Right renal cortex interstitium (tissue), 3 donors: ENCODE results near the gene FARP2. TPM values are rescaled to one million over a fixed set of nuclear protein-coding genes. Genes with fewer than 3 reads are reported as not detected.
"Not testable (repeated sequence)": the region's sequence is repeated elsewhere in the genome, so short reads cannot be mapped to it uniquely, and the experiment has no call there.

Experiments
- DNase-seq, 3 donors: peaks; one replicate each; pipeline ENCODE4 v3.0.0-alpha.2; 2013; ENCODE audit warnings: low read depth in 3 of 3, low spot score in 2 of 3
- polyA plus RNA-seq, 3 donors: library from polyadenylated mRNA; unstranded; fragments of 120-200 nt; gene quantifications; one replicate each; pipeline ENCODE4 v1.2.1, GENCODE V29; 2013; ENCODE audit not compliant: insufficient read length in 3 of 3

The FARP2 gene
- polyA plus RNA-seq, 3 donors, result 47.9 to 63.7 (median 54.9) TPM

DNA sequence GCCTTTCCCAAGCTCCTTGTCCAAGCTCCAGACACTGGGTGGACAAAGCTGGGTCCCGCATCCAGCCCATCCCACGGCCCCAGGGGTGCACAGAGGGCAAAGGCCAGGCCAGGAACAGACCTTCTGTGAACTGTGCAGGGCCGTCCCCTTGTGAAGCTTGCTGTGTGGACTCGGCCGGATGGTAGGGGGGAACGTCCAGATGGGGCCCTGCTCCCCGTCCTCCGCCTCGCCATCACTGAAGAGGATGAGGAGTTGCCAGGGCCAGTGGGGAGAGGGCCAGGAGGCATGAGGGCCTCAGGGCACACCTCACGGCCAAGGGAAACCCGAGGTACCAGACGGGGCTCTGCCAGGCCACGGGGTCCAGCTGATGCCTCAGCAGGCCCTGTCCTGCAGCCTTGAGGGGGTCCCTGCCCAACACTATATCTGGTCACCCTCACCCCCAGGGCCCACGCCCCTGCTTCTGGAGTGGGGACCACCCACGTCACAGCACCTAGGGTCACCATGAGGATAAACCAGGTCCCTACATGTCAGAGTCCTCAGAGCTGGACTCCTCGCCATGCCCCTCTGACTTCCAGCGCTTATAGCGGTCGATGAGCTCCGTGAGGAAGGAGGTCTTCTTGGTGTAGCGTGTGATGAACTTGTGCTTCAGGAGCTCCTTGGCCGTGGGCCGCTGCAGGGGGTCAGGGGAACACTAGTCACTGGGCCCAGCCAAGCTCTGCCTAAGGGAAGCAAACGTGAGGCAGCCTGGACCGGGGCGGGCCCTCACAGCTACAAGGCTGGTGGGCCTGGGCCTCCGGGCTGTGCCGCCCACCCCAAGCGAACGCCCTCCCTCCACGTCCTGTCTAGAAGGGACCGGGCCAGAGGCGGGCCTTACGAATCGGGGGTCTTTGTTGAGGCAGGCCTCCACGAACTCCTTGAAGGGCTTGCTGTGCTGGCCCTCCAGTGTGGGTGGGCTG is 142.3 kb downstream of the FARP2 start:
- no peak for DNase-seq

DNA sequence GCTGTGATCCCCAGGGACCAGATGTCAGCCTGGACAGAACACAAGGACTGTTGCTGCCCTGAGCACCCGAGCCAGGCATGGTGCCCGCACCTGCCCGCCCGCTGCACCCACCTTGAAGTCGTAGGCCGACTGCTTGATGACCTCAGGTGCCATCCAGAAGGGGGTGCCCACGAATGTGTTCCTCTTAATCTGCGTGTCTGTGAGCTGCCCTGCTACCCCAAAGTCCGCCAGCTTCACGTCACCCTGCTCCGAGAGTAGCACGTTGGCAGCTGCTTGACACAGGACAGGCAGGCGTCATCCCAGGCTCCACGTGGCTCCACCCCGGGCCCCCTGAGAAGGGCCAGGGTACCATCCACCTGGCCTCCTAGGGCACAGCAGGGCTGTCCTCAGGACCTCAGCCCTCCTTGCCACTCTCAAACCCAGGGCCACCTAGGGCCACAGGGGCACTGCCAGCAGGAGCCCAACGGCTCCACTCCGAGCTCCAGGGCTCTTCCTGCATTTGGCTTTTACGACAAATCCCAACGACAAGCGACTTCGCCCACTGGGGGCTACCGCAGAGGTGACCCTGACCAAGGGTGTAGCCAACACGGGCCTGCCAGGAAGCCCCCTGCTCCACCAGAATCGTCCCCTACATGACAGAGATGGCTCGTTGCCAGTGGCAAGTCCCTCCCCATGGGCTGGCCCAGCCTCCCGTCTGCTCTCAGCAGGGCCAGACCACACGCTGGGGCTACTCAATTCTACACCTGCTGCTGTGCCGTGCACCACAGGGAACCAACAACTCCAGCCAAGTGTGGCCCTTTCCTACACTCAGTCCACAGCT is 143.3 kb downstream of the FARP2 start:
- no peak for DNase-seq

DNA sequence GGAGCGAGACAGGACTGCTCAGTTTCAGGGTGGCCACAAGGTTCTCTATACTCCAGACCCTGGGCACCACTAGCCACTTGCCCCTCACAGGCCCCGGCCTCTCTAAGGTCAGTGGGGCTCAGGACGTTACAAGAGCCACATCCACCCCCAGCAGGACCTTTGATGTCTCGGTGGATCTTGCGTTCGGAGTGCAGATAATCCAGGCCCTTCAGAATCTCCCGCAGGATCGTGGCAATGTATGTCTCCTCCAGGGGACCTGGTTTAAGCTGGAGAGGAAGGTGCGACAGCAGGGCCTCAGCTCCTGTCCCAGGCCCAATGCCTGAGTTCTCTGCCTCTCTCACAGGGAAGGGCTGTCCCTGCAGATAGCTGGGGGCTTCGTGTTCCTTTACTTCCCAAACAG is 143.9 kb downstream of the FARP2 start:
- DNase-seq, result no peak

DNA sequence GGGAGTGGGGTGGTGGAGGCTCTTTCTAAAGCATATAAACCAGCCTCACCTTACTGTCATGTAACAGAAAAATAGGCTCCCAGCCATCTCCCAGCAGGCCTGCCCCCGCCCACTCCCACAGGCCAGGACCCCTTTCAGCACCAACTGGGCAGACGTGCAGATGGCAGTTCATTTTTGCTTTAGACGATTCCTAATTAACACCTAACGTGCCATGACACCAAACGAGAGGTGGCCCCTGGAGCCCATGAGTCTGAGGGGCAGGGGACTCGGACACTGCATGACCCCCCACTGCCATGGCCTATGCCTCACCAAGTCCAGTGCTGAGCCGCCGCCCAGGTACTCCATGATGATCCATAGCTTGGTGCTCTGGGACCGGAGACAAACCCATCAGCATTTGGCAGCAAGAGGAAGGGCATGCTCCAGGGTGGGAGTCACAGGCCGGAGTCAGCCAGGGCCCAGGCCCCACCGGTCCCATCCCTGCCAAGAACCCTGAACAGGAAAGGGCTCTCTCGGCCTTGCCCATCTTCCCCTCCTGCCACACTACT is 144.4 kb downstream of the FARP2 start:
- no peak for DNase-seq

- DNase-seq, result no peak
Observed at GRCh38 chr2:241501099-241501541, 145.0 kb downstream of the FARP2 start.

- DNase-seq, result no peak
Observed at GRCh38 chr2:241501551-241501950, 145.5 kb downstream of the FARP2 start.

DNA sequence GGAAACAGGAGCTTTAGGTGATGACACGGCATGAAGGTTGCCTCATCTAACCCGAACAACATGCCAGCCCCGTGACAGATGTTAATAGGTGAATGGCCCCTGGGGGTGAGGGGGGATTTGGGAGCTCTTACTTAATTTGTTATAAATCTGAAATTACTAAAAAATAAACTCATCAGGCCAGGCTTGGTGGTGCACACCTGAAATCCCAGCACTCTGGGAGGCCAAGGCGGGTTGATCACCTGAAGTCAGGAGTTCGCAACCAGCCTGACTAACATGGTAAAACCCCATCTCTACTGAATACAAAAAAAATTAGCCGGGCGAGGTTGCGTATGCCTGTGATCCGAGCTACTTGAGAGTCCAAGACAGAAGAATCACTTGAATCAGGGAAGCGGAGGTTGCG is 146.2 kb downstream of the FARP2 start:
- no peak for DNase-seq

GRCh38 chr2:241503776-241504392 is 147.8 kb downstream of the FARP2 start:
- DNase-seq, result no peak

DNA sequence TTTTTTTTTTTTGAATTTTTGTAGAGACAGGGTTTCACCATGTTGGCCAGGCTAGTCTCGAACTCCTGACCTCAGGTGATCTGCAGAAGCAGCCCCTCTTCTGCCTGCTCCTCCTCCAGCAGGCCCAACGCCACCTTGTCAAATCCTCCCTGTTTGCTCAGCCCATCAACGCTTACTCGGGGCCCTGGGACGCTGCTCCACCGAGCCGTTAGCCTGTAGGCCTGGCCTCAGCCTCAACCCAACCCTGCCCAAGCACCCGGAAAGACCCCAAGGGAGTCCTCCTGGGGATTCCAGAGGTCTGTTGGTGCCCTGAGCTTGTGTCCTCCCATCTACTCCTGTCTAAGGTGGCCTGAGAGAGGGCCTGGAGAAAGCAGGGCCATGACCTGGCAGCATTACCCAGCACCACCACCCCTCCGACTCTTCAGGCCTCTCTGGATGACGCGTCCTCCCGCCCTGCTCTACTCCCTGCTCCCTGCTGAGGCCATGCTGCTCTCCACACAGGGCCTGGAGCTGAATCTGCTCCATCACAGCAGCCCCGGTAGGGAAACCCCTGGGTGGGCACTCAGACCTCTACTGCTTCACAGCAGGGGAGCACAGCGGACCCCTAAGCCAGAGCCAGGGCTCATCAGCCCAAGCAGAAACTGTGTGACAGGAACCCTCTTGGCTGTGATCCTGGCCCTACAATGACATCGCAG is 149.1 kb downstream of the FARP2 start:
- DNase-seq, result no peak

- DNase-seq, result no peak
Observed at GRCh38 chr2:241505781-241506201, 149.7 kb downstream of the FARP2 start.

- DNase-seq, result not testable (repeated sequence)
Observed at GRCh38 chr2:241506317-241506716, 150.2 kb downstream of the FARP2 start.

DNA sequence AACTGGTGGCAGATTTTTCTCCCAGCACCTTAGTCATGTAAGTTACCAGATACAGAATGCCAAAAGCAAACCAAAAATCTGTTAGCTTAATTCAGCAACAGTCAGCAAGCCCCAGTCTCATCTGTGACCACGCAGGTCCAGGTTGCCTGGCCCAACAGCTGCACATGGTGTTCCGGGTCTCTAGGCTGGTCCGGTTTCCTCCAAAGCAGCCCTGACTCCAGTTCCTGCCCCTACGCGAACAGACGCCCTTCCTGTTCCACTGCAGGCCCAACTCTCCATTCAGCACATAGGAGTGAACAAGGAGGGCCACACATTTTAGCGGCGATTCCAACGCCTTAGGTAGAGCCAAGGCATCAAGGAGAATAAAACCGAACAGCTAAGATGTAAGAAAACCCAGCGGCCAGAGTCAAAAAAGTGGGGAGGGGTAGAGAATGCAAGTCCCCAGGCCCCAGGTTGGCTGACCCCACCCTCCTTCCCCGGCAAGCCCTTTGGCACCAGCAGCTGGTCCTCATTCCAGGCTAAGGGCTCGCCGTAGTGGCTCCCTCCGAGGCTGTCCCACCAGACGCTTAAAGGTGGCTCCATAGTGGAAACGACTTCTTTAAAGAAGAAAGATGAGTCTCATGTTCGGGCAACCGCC is 150.8 kb downstream of the FARP2 start:
- no peak for DNase-seq

GRCh38 chr2:241507430-241508239 is 151.6 kb downstream of the FARP2 start:
- peak in 1 of 3 donors; percentile 25 for DNase-seq

GRCh38 chr2:241508240-241509154 is 152.4 kb downstream of the FARP2 start, which contains the start of gene STK25:
Gene STK25, minus strand, starts transcription at chr2:241508584. Its CDS starts 549 bp downstream, at chr2:241508035.
- peak; percentile 89 to 96 (median 92) for DNase-seq

DNA sequence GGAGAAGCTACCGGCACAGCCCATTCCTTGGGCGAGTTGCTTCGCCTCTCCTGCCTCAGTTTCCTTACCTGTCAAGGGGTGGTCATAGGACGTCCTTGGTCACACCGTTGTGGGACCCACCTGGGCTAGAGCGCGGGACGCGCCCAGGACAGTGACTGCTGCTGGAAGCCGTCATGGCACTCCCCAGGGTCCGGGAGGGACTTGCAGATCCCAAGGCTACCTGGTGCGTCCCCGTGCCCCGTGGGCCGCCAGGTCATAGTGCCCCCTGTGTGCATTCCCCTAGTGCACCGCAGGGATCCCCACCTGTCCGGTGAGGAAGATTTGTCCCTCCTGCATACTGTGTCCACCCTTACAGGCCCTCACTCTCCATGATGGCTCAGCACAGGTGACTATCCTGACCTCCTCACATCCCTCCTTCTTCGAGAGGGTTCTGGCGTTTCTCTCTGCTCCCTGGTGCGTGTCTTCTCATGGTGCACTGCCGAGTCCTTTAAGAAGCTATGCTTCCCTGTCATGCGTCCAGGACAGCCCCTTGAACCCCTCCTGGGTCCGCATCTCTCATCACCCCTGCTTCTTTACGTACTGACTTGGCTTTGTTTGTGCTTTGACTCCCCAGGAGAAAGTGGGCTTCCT is 153.2 kb downstream of the FARP2 start:
- DNase-seq, result no peak

DNA sequence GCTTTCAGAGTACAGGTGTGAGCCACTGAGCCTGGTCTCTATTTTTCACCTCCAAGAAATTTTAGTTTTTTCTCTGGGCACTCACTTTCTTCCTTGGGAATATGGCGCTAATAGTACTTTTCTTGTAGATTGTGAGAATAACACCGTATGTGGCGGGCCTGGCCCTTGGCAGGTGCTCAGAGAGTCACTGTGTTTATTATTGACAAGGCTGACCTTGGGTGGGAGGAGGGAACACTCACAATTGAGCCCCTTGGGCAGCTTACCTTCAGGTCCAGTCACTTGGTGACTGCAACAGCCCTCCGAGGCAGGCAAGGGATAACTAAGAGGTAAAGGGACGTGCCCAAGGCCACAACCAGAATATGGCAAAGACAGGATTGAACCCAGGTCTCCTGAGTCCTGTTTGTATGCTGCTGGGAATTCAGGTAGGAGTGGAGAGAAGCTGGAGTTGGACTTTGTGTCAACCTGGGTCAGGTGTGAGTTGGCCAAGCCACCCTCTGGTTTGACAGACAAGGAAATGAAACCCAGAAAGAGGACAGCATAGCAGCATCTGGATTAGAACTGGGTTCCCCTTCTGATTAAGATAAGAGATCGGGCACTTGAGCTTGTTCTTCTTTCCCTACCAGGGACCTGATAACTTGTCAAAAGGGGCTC is 155.1 kb downstream of the FARP2 start:
- no peak for DNase-seq

DNA sequence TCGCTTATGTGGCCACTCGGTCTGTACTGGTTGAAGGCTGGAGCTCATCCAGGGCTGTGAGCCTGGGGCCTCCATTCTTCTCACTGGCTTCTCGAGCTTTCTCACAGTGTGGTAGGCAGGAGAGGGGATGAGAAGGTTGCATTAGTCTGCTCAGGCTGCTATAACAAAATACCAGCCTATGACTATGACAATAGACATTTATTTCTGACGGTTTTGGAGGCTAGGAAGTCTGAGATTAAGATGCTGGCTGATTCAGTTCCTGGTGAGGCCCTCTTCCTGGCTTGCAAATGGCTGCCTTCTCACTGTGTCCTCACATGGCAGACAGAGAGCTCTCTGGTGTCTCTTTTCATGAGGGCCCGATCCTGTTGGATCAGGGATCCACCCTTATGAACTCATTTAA is 158.5 kb downstream of the FARP2 start:
- no peak for DNase-seq
